A549 (cell line): ENCODE results near the gene PLET1. TPM values are rescaled to one million over a fixed set of nuclear protein-coding genes. Genes with fewer than 3 reads are reported as not detected.

Source experiments
- ATAC-seq, 2 experiments: fragments of 200-7000 bp in 1 of 2; fragments of >200 bp in 1 of 2; cut with Nextera tagmentation in 1 of 2; cut with Tn5 transposase in 1 of 2; 3 replicates each; pipeline versions ENCODE4 v1.8.0 to v1.9.1; 2018 to 2020; ENCODE audit warnings: mild to moderate bottlenecking in 1 of 2, moderate library complexity in 1 of 2
- CTCF ChIA-PET: fragments of 300-600 bp; sonication (Branson Sonifier 250); formaldehyde crosslinking; extraction: SDS; loops from one replicate; lab custom pipeline; 2021; ENCODE audit warnings: antibody characterized with exemption, inconsistent platforms; lab: Yijun Ruan, JAX
- POLR2A ChIA-PET: fragments of 350-600 bp; formaldehyde crosslinking; extraction: SDS; loops from one replicate; lab custom pipeline; 2021; ENCODE audit warnings: antibody characterized with exemption, inconsistent platforms; lab: Yijun Ruan, JAX
- DNase-seq, 2 experiments: peaks; one replicate each; pipeline versions ENCODE4 v3.0.0 to v3.0.0-alpha.2; 2011 to 2016; ENCODE audit warnings: low read depth in 1 of 2, low spot score in 1 of 2
- FAIRE-seq: peaks from 2 replicates; lab custom pipeline; 2011; peaks lifted over from hg19 to GRCh38; lab: Jason Lieb, UNC
- H3K27ac ChIP-seq, 2 experiments: fragments of >200 bp; sonication (Bioruptor Twin); formaldehyde crosslinking; 3 replicates each; pipeline ENCODE4 v1.5.1; 2016 to 2017
- H3K4me1 ChIP-seq: fragments of >200 bp; sonication (Bioruptor Twin); formaldehyde crosslinking; 3 replicates; pipeline ENCODE4 v1.6.1; 2016
- H3K4me2 ChIP-seq: fragments of >200 bp; sonication (Bioruptor Twin); formaldehyde crosslinking; 3 replicates; pipeline ENCODE4 v1.6.1; 2016
- H3K4me3 ChIP-seq: fragments of >200 bp; sonication (Bioruptor Twin); formaldehyde crosslinking; 3 replicates; pipeline ENCODE4 v1.5.1; 2016
- H3K9me3 ChIP-seq: fragments of >200 bp; sonication (Bioruptor Twin); formaldehyde crosslinking; 3 replicates; pipeline ENCODE4 v1.6.1; 2016
- BHLHE40 ChIP-seq: IDR thresholded peaks from 2 replicates; pipeline ENCODE4 v1.6.1; 2012; ENCODE audit warnings: low read depth, low read length, inconsistent platforms
- CHD2 ChIP-seq: fragments of 150-350 bp; IDR thresholded peaks from 2 replicates; pipeline ENCODE4 v1.6.1; 2014; ENCODE audit warnings: low read length; ENCODE audit not compliant: partially characterized antibody
- ESRRA ChIP-seq: fragments of 150-350 bp; IDR thresholded peaks from 2 replicates; pipeline ENCODE4 v1.6.1; 2014; ENCODE audit warnings: mild to moderate bottlenecking, low read length, borderline replicate concordance
- FOXS1 ChIP-seq: fragments of 250-450 bp; sonication (Bioruptor Pico); IDR thresholded peaks from 2 replicates; pipeline ENCODE4 v1.5.0; 2020; ENCODE audit warnings: mild to moderate bottlenecking, moderate library complexity
- HOXA7 ChIP-seq: fragments of 250-450 bp; sonication (Bioruptor Pico); IDR thresholded peaks from 2 replicates; pipeline ENCODE4 v1.5.0; 2020; ENCODE audit warnings: mild to moderate bottlenecking, moderate library complexity
- HOXB13 ChIP-seq: fragments of 250-450 bp; sonication (Bioruptor Pico); IDR thresholded peaks from 2 replicates; pipeline ENCODE4 v1.5.0; 2020; ENCODE audit warnings: low read depth, mild to moderate bottlenecking, moderate library complexity
- JUN ChIP-seq, 2 experiments: fragments of >200 bp; sonication (Bioruptor Twin); formaldehyde crosslinking; IDR thresholded peaks; 2 replicates in 1 of 2; 3 replicates in 1 of 2; pipeline ENCODE4 v1.6.1; 2016 to 2017
- MAZ ChIP-seq: fragments of 150-350 bp; IDR thresholded peaks from 2 replicates; pipeline ENCODE4 v1.6.1; 2014; ENCODE audit warnings: antibody characterized with exemption, low read depth, low read length, borderline replicate concordance
- MYC ChIP-seq: IDR thresholded peaks from 2 replicates; pipeline ENCODE4 v1.6.1; 2012; ENCODE audit warnings: mild to moderate bottlenecking, inconsistent platforms, low read length, improper control_type of control experiment, borderline replicate concordance
- NFE2L2 ChIP-seq: fragments of 150-350 bp; conservative IDR thresholded peaks from 2 replicates; pipeline ENCODE4 v1.6.1; 2014; ENCODE audit warnings: low read length
- NR3C1 ChIP-seq: fragments of >200 bp; sonication (Bioruptor Twin); formaldehyde crosslinking; IDR thresholded peaks from 3 replicates; pipeline ENCODE4 v1.6.1; 2017
- SREBF2 ChIP-seq: fragments of 450-650 bp; IDR thresholded peaks from 2 replicates; pipeline ENCODE4 v1.6.1; 2014; ENCODE audit warnings: mild to moderate bottlenecking, moderate library complexity
- ZC3H11A ChIP-seq: fragments of 450-650 bp; IDR thresholded peaks from 2 replicates; pipeline ENCODE4 v1.6.1; 2014; ENCODE audit warnings: antibody characterized with exemption, mild to moderate bottlenecking
- WGBS: methylation state at CpG from one replicate; pipeline ENCODE4 v1.1.6; 2017; ENCODE audit errors: missing lambda C conversion rate; 5-methylcytosine and 5-hydroxymethylcytosine counted together
- polyA plus RNA-seq, 4 experiments: library from polyadenylated mRNA; depleted of rRNA in 3 of 4; stranded (reverse); fragments of >200 nt; fragmentation: RNase III in 1 of 4; extraction: RNeasy Plus Mini Kit Qiagen cat#74134 plus additional on column Dnase treatment in 1 of 4; gene quantifications; 2 replicates in 3 of 4; 3 replicates in 1 of 4; pipeline ENCODE4 v1.2.3, GENCODE V29; 2011 to 2017
- TF ChIP-seq, protein P1 (sequence below): fragments of 250-450 bp; sonication (Bioruptor Pico); IDR thresholded peaks from 2 replicates; pipeline ENCODE4 v1.5.0; 2021; ENCODE audit warnings: mild to moderate bottlenecking, moderate library complexity, borderline replicate concordance
- TF ChIP-seq, protein P2 (sequence below): IDR thresholded peaks from 2 replicates; pipeline ENCODE4 v1.6.1; 2012; ENCODE audit warnings: low read depth, borderline replicate concordance
- TF ChIP-seq, protein P3 (sequence below): fragments of >200 bp; sonication (Bioruptor Twin); formaldehyde crosslinking; IDR thresholded peaks from 2 replicates; pipeline ENCODE4 v1.6.1; 2016

Gene PLET1
- polyA plus RNA-seq, 2 of the 4 experiments (the other 2 are of a cell fraction): not detected

DNA sequence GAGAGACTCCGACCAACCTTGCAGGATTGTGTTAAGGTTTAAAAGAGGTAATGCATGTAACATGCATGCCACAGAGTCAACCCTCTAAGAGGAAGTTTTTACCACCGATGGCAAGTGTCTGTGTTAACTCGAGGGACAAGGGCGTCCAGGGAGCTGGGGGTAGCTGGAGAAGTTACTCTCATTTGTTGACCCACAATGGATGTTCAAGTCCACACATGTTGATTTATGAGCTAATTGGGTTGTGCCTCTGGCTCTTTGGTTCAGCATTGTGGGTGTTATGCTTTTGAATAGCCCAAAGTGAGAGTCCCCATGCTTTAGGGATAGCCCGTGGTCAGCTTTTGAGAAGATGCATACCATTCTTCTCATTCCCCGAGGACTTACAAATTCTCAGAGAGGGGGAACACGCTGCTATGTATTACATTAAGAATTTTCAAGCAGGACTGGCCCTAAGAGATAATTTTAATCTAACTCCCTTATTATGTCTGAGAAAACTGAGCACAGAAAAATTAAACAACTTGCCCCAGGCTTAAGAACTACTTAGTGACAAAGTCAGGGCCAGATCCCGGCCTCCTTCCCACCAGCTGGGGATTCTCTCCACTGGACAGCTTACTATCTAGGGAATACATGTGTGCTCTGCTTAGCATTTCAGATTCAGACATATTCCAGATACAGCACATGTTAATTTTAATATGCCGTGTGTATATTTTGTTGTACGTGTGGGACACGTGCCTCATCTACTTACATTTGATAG is 5.2 kb upstream of the PLET1 start:
- TF ChIP-seq HOXA7: no peak
- Histone ChIP-seq H3K4me1 (no peaks in the 10 kb centered on the region), H3K27ac (no peak overlapping the region), H3K9me3 (no peaks in the 10 kb centered on the region), H3K4me3 (no peak overlapping the region), H3K4me2 (no peak overlapping the region)
- POLR2A ChIA-PET: no interaction called here
- DNase-seq (no peak), FAIRE-seq (no peak), ATAC-seq (no peak)
- 44% methylated on average over 11 of the region's 11 CpGs for WGBS
- CTCF ChIA-PET: interaction anchor here (1.2 to 4.2 kb wide), 5 partner anchors 14 to 46 kb away, joined by 3 to 29 read pairs (median 5); no protein-coding TSS in a partner anchor

DNA sequence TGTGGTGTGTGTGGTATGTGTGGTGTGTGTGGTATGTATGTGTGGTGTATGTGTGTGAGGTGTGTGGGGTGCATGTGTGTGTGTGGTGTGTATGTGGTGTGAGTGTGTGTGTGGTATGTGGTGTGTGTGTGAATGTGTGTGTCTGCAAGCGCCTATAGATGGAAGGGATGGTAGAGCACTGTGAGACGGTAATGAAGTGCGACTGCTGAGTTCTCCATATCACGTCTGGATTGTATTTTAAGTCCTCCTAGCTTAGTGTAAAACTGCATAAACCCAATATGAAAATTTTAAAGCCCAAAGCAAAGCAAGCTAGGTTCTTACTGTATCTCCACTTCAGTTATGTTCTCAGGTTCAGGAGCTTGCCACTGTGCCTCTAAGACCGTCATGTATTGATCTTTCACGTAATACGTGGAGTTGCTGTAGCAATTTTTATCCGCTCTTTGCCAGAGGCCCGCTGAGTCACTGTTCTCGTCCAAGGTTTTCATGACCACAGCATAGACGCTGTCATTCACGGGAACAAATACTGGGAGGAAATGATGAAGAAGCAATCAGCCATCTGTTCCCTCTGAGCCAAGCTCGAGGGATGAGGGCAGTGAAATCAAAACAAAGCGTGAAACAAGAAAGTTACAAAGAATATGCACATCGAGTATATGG is 5.5 kb downstream of the PLET1 start:
- ChIA-PET CTCF (no interaction called here), POLR2A (no interaction called here)
- WGBS: 63% methylated on average over 15 of the region's 15 CpGs
- Histone ChIP-seq H3K9me3 (no peaks in the 10 kb centered on the region), H3K27ac (no peak overlapping the region), H3K4me1 (no peaks in the 10 kb centered on the region), H3K4me3 (no peak overlapping the region), H3K4me2 (no peak overlapping the region)
- DNase-seq (no peak), FAIRE-seq (no peak), ATAC-seq (no peak)
- TF ChIP-seq MYC (no peak), ZC3H11A (no peak), NR3C1 (no peak), CHD2 (no peak), FOXS1 (no peak)
- TF ChIP-seq, protein P1, sequence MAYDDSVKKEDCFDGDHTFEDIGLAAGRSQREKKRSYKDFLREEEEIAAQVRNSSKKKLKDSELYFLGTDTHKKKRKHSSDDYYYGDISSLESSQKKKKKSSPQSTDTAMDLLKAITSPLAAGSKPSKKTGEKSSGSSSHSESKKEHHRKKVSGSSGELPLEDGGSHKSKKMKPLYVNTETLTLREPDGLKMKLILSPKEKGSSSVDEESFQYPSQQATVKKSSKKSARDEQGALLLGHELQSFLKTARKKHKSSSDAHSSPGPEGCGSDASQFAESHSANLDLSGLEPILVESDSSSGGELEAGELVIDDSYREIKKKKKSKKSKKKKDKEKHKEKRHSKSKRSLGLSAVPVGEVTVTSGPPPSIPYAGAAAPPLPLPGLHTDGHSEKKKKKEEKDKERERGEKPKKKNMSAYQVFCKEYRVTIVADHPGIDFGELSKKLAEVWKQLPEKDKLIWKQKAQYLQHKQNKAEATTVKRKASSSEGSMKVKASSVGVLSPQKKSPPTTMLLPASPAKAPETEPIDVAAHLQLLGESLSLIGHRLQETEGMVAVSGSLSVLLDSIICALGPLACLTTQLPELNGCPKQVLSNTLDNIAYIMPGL (CRISPR knock-in tag): no peak

DNA sequence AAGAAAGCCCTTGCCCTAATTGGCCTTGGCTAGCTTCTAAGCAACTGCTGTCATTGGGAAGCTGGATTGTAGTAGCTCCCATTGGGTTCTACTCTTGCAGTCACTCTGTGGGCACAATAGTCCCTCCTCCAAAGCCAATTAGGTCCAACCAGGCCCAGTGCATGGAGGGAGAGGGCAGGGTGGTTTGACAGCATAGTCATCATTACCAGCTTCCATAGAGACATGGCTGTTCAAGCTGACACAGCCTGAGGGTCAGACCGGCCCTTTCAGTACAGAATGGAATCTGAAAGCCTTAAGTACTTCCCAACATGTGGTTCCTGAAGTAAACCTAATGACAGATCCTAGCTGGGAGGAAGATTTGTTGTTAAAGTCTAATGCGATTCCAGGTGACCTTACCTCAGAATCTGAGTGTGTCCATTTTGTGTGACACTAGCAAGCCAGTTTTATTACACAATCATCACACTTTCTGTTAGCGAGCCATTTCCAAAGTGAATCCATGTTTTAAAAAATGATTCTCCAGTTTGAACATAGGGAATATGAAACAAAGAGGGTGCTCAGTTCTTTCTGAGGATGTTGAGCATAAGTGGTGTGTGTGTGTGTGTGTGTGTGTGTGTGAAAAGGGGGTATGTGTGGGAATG is 6.9 kb downstream of the PLET1 start:
- POLR2A ChIA-PET: no interaction called here

DNA sequence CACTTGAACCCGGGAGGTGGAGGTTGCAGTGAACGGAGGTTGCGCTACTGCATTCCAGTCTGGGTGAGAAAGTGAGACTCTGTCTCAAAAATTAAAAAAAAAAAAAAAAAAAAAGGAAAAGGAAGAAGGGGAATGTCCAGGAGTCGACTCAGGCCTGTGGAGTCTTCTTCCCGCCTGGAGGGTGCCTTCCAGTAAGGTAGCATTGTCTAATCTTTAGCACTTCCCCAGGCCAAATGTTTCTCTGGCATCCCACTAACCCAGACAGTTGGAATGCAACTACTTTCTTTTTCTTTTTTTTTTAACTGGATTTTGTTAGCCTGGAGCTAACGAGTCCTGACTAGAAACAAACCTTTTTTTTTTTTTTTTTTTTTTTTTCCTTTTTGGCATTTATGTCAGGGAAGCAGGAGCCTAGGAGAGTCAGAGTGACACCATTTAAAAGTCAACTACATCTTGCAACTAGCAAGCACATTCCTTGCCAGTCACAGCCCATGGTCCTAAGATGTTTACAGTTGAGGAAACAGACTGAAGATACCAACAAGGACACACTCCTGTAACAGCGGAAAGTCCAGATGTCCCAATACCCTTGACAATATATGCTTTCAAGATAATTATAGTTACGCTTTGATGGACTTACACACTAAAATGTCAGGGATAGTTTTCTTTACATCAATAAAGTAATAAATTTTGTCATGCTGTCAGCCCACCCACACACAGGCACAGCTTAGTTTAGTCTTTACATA is 10.6 kb downstream of the PLET1 start:
- no peak overlapping the region for H3K4me3 ChIP-seq
- H3K4me2 ChIP-seq: no peak overlapping the region
- ChIA-PET CTCF (interaction anchor here (0.6 kb wide), 1 partner anchor 82 kb away, joined by 3 read pairs; no protein-coding TSS in a partner anchor), POLR2A (interaction anchor here (0.6 kb wide), 1 partner anchor 24 kb away, joined by 3 read pairs; no protein-coding TSS in a partner anchor)
- FAIRE-seq (no peak), DNase-seq (no peak), ATAC-seq (no peak)
- WGBS: 82% methylated on average over 8 of the region's 8 CpGs
- no peak overlapping the region for H3K27ac ChIP-seq
- H3K9me3 ChIP-seq: no peaks in the 10 kb centered on the region
- TF ChIP-seq NFE2L2 (no peak), MYC (no peak), MAZ (no peak)
- peaks cover 7% of the 10 kb centered on the region; the same call in 2 of the 3 replicates for H3K4me1 ChIP-seq

More for the DNA sequence above, 6.9 kb downstream of the PLET1 start:
- Histone ChIP-seq H3K27ac (no peak overlapping the region), H3K4me1 (no peaks in the 10 kb centered on the region), H3K4me3 (no peak overlapping the region), H3K4me2 (no peak overlapping the region), H3K9me3 (no peaks in the 10 kb centered on the region)
- TF ChIP-seq JUN (IDR thresholded peaks at IDR 0.05): no peak
- TF ChIP-seq, protein P2, sequence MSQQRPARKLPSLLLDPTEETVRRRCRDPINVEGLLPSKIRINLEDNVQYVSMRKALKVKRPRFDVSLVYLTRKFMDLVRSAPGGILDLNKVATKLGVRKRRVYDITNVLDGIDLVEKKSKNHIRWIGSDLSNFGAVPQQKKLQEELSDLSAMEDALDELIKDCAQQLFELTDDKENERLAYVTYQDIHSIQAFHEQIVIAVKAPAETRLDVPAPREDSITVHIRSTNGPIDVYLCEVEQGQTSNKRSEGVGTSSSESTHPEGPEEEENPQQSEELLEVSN: no peak
- TF ChIP-seq SREBF2: no peak
- TF ChIP-seq, protein P3, sequence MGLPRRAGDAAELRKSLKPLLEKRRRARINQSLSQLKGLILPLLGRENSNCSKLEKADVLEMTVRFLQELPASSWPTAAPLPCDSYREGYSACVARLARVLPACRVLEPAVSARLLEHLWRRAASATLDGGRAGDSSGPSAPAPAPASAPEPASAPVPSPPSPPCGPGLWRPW: no peak
- TF ChIP-seq NR3C1: no peak
- no peak for TF ChIP-seq HOXB13 (CRISPR knock-in tag)
- no peak for TF ChIP-seq ESRRA
- no peak for TF ChIP-seq BHLHE40
- 93% methylated on average over 3 of the region's 3 CpGs for WGBS
- no peak for FAIRE-seq
- no peak for DNase-seq
- CTCF ChIA-PET: interaction anchor here (0.6 kb wide), 2 partner anchors 51 to 133 kb away, joined by 3 to 5 read pairs; no protein-coding TSS in a partner anchor
- no peak for ATAC-seq
